HG03135 (cell line): ENCODE data around the gene ABCC12.
"Not testable (repeated sequence)": the region's sequence is repeated elsewhere in the genome, so short reads cannot be mapped to it uniquely, and the experiment has no call there.

ENCODE experiments used
- ATAC-seq: cut with Tn5 transposase; IDR thresholded peaks from one replicate; pipeline ENCODE4 v1.9.1; 2021; ENCODE audit warnings: mild to moderate bottlenecking, moderate library complexity; ENCODE audit not compliant: unreplicated experiment

Gene ABCC12

GRCh38 chr16:48166617-48167016 lies 10.8 kb upstream of the ABCC12 start:
- ATAC-seq, result not testable (repeated sequence)

- ATAC-seq, result no peak
Observed at GRCh38 chr16:48165961-48166578, 10.3 kb upstream of the ABCC12 start.

GRCh38 chr16:48164907-48165715 lies 9.3 kb upstream of the ABCC12 start:
- peak; percentile 91 for ATAC-seq

- no peak for ATAC-seq
Observed at GRCh38 chr16:48162839-48163410, 7.1 kb upstream of the ABCC12 start.

- no peak for ATAC-seq
Observed at GRCh38 chr16:48161906-48162305, 6.1 kb upstream of the ABCC12 start.

- no peak for ATAC-seq
Observed at GRCh38 chr16:48160575-48160974, 4.8 kb upstream of the ABCC12 start.

GRCh38 chr16:48158296-48158695 lies 2.5 kb upstream of the ABCC12 start:
- ATAC-seq, result peak; percentile 64

- ATAC-seq, result no peak
Observed at GRCh38 chr16:48157794-48158193, 2.0 kb upstream of the ABCC12 start.

- no peak for ATAC-seq
Observed at GRCh38 chr16:48157302-48157701, 1.5 kb upstream of the ABCC12 start.

- ATAC-seq, result no peak
Observed at GRCh38 chr16:48156790-48157209, 1.0 kb upstream of the ABCC12 start.

- ATAC-seq, result no peak
Observed at GRCh38 chr16:48153774-48154173, 2.0 kb downstream of the ABCC12 start.

- ATAC-seq, result no peak
Observed at GRCh38 chr16:48152226-48152625, 3.6 kb downstream of the ABCC12 start.

- no peak for ATAC-seq
Observed at GRCh38 chr16:48150707-48151106, 5.1 kb downstream of the ABCC12 start.

GRCh38 chr16:48146710-48147109 lies 9.1 kb downstream of the ABCC12 start:
- ATAC-seq, result no peak

GRCh38 chr16:48146131-48146530 lies 9.7 kb downstream of the ABCC12 start:
- no peak for ATAC-seq

- no peak for ATAC-seq
Observed at GRCh38 chr16:48143812-48144368, 11.9 kb downstream of the ABCC12 start.

- ATAC-seq, result no peak
Observed at GRCh38 chr16:48140821-48141220, 15.0 kb downstream of the ABCC12 start.

- ATAC-seq, result no peak
Observed at GRCh38 chr16:48139517-48139916, 16.3 kb downstream of the ABCC12 start.

GRCh38 chr16:48138543-48138942 lies 17.2 kb downstream of the ABCC12 start:
- no peak for ATAC-seq

- no peak for ATAC-seq
Observed at GRCh38 chr16:48137822-48138221, 18.0 kb downstream of the ABCC12 start.

- ATAC-seq, result no peak
Observed at GRCh38 chr16:48136547-48137360, 19.0 kb downstream of the ABCC12 start.
